GM23338 (cell line): ENCODE results near the gene TIMM21. TPM values are rescaled to one million over a fixed set of nuclear protein-coding genes. Genes with fewer than 3 reads are reported as not detected.

Experiments
- ATAC-seq: fragments of 200-7000 bp; cut with Tn5 transposase; 3 replicates; pipeline ENCODE4 v1.9.1; 2020
- DNase-seq: peaks from one replicate; pipeline ENCODE4 v3.0.0-alpha.2; 2015; ENCODE audit warnings: low spot score
- H2AFZ ChIP-seq: fragments of 200-600 bp; sonication (generic); 2 replicates; pipeline ENCODE4 v1.8.0; 2016; ENCODE audit warnings: antibody characterized with exemption, mild to moderate bottlenecking, moderate library complexity
- H3F3A ChIP-seq: fragments of 200-600 bp; sonication (generic); replicated peaks from 2 replicates; pipeline ENCODE4 v1.8.0; 2017; ENCODE audit warnings: antibody characterized with exemption, mixed run types, low read depth
- H3K27ac ChIP-seq: fragments of 200-600 bp; sonication (generic); 2 replicates; pipeline ENCODE4 v1.6.1; 2016; ENCODE audit warnings: low read depth
- H3K27me3 ChIP-seq: fragments of 200-600 bp; sonication (generic); 2 replicates; pipeline ENCODE4 v1.8.0; 2016; ENCODE audit warnings: mild to moderate bottlenecking, mixed run types, moderate library complexity; ENCODE audit not compliant: insufficient read depth
- H3K36me3 ChIP-seq: fragments of 200-600 bp; sonication (generic); 2 replicates; pipeline ENCODE4 v1.8.0; 2016; ENCODE audit warnings: mild to moderate bottlenecking; ENCODE audit not compliant: insufficient read depth
- H3K4me1 ChIP-seq: fragments of 200-600 bp; sonication (generic); 2 replicates; pipeline ENCODE4 v1.8.0; 2016; ENCODE audit warnings: mild to moderate bottlenecking, moderate library complexity; ENCODE audit not compliant: insufficient read depth
- H3K4me2 ChIP-seq: fragments of 200-600 bp; sonication (generic); 2 replicates; pipeline ENCODE4 v1.7.1; 2017; ENCODE audit warnings: mixed run types
- H3K4me3 ChIP-seq: fragments of 200-600 bp; sonication (generic); 2 replicates; pipeline ENCODE4 v1.6.1; 2016; ENCODE audit warnings: mixed run types
- H3K79me2 ChIP-seq: fragments of 200-600 bp; sonication (generic); replicated peaks from 2 replicates; pipeline ENCODE4 v1.8.0; 2017; ENCODE audit warnings: mild to moderate bottlenecking; ENCODE audit not compliant: insufficient read depth
- H3K9me2 ChIP-seq: fragments of 200-600 bp; sonication (generic); 2 replicates; pipeline ENCODE4 v1.8.0; 2017; ENCODE audit not compliant: insufficient read depth
- H4K20me1 ChIP-seq: fragments of 200-600 bp; sonication (generic); replicated peaks from 2 replicates; pipeline ENCODE4 v1.8.0; 2017; ENCODE audit warnings: mild to moderate bottlenecking; ENCODE audit not compliant: insufficient read depth
- H3K27ac Mint-ChIP-seq: 2 replicates; pipeline ENCODE4 v1.8.0; 2020; ENCODE audit warnings: inconsistent platforms, mild to moderate bottlenecking, moderate library complexity, mixed read lengths
- H3K27me3 Mint-ChIP-seq: 3 replicates; pipeline ENCODE4 v1.8.0; 2022; ENCODE audit warnings: low read depth, mild to moderate bottlenecking, moderate library complexity, mixed read lengths, inconsistent platforms; ENCODE audit not compliant: insufficient read depth, poor library complexity
- H3K36me3 Mint-ChIP-seq: 3 replicates; pipeline ENCODE4 v1.8.0; 2021; ENCODE audit warnings: low read depth, mild to moderate bottlenecking, inconsistent platforms, moderate library complexity, mixed read lengths
- H3K4me1 Mint-ChIP-seq: 3 replicates; pipeline ENCODE4 v1.8.0; 2020; ENCODE audit warnings: mild to moderate bottlenecking, inconsistent platforms, mixed read lengths
- H3K4me3 Mint-ChIP-seq: 3 replicates; pipeline ENCODE4 v1.8.0; 2021; ENCODE audit warnings: moderate library complexity, mild to moderate bottlenecking, inconsistent platforms, mixed read lengths
- H3K9me3 Mint-ChIP-seq: 3 replicates; pipeline ENCODE4 v1.8.0; 2020; ENCODE audit warnings: moderate library complexity, mild to moderate bottlenecking, inconsistent platforms, mixed read lengths
- CREB1 ChIP-seq: fragments of 250-450 bp; sonication (Bioruptor Pico); IDR thresholded peaks from 2 replicates; pipeline ENCODE4 v1.5.0; 2020; ENCODE audit warnings: low read depth, mild to moderate bottlenecking, moderate library complexity
- CTCF ChIP-seq, 2 experiments: fragments of 200-600 bp in 1 of 2; sonication (generic) in 1 of 2; conservative IDR thresholded peaks; 2 replicates each; pipeline versions ENCODE4 v1.5.1 to v1.6.1; 2016 to 2017; ENCODE audit warnings: antibody characterized with exemption in 2 of 2, low read depth in 2 of 2, mild to moderate bottlenecking in 2 of 2, moderate library complexity in 1 of 2
- ETS1 ChIP-seq: IDR thresholded peaks from 2 replicates; pipeline ENCODE4 v1.6.1; 2016; ENCODE audit warnings: antibody characterized with exemption
- EZH2 ChIP-seq: fragments of 200-600 bp; sonication (generic); IDR thresholded peaks from one replicate; pipeline ENCODE4 v1.8.0; 2017; ENCODE audit warnings: antibody characterized with exemption, mild to moderate bottlenecking, low read depth; ENCODE audit not compliant: unreplicated experiment
- EZH2phosphoT487 ChIP-seq: fragments of 200-600 bp; sonication (generic); IDR thresholded peaks from one replicate; pipeline ENCODE4 v1.8.1; 2018; ENCODE audit warnings: antibody characterized with exemption; ENCODE audit not compliant: unreplicated experiment
- JUNB ChIP-seq: IDR thresholded peaks from one replicate; pipeline ENCODE4 v1.6.1; 2016; ENCODE audit warnings: antibody characterized with exemption; ENCODE audit not compliant: unreplicated experiment
- POLR2AphosphoS5 ChIP-seq: IDR thresholded peaks from 2 replicates; pipeline ENCODE4 v1.6.1; 2016; ENCODE audit warnings: antibody characterized with exemption, low read depth
- STAT1 ChIP-seq: IDR thresholded peaks from one replicate; pipeline ENCODE4 v1.6.1; 2016; ENCODE audit warnings: antibody characterized with exemption; ENCODE audit not compliant: unreplicated experiment
- ZNF114 ChIP-seq: fragments of 250-450 bp; sonication (Bioruptor Pico); IDR thresholded peaks from 2 replicates; pipeline ENCODE4 v1.5.0; 2020; ENCODE audit warnings: mild to moderate bottlenecking, moderate library complexity
- ZNF331 ChIP-seq: fragments of 250-450 bp; sonication (Bioruptor Pico); IDR thresholded peaks from 2 replicates; pipeline ENCODE4 v1.5.0; 2020; ENCODE audit warnings: low read depth, mild to moderate bottlenecking, moderate library complexity
- ZNF462 ChIP-seq: fragments of 250-450 bp; sonication (Bioruptor Pico); IDR thresholded peaks from 2 replicates; pipeline ENCODE4 v1.5.0; 2020; ENCODE audit warnings: mild to moderate bottlenecking, moderate library complexity
- polyA plus RNA-seq: library from polyadenylated mRNA; unstranded; fragments of >200 nt; fragmentation: Nextera tagmentation; extraction: Ambion mirVana; gene quantifications from 2 replicates; pipeline ENCODE4 v1.2.1, GENCODE V29; 2016
- total RNA-seq: library from RNA; depleted of rRNA; stranded (reverse); fragments of >200 nt; shearing (Covaris generic); gene quantifications from 2 replicates; pipeline ENCODE4 v1.2.3, GENCODE V29; 2014

Gene TIMM21
- total and polyA plus RNA-seq, 2 experiments from 2014 or later: 49.2 to 97.6 TPM

- H3K4me1 Mint-ChIP-seq: no peaks in the 10 kb centered on the region
Observed at GRCh38 chr18:74166386-74166785, 18.1 kb downstream of the TIMM21 start.

GRCh38 chr18:74171910-74172606 is 23.7 kb downstream of the TIMM21 start:
- H3K9me3 Mint-ChIP-seq: no peaks in the 10 kb centered on the region
- peaks cover 12% of the 10 kb centered on the region for H3K27me3 Mint-ChIP-seq
- Histone ChIP-seq H3K79me2 (no peaks in the 10 kb centered on the region), H3K4me3 (no peak overlapping the region), H3K27ac (no peak overlapping the region), H4K20me1 (no peaks in the 10 kb centered on the region), H2AFZ (peak overlapping the region; percentile 76; the same call in 1 of the 2 replicates), H3K9me2 (no peaks in the 10 kb centered on the region), H3K4me2 (no peak overlapping the region), H3K36me3 (no peaks in the 10 kb centered on the region), H3K4me1 (no peaks in the 10 kb centered on the region), H3K27me3 (no peaks in the 10 kb centered on the region), H3F3A (no peaks in the 10 kb centered on the region)
- H3K27ac Mint-ChIP-seq: no peak overlapping the region
- DNase-seq: no peak
- no peak for ATAC-seq
- H3K4me3 Mint-ChIP-seq: no peak overlapping the region
- H3K4me1 Mint-ChIP-seq: no peaks in the 10 kb centered on the region
- H3K36me3 Mint-ChIP-seq: no peaks in the 10 kb centered on the region
- TF ChIP-seq CREB1 (CRISPR knock-in tag) (no peak), EZH2 (no peak), CTCF (conservative IDR thresholded peaks at IDR 0.05; ENCODE audit: low read depth in 2 of 2) (no peak), EZH2phosphoT487 (no peak), STAT1 (no peak), ZNF462 (no peak), JUNB (no peak), ZNF114 (no peak), ZNF331 (CRISPR knock-in tag) (no peak)

More at GRCh38 chr18:74166386-74166785, 18.1 kb downstream of the TIMM21 start:
- H3K9me2 ChIP-seq: no peaks in the 10 kb centered on the region
- ATAC-seq (no peak), DNase-seq (no peak)
- no peaks in the 10 kb centered on the region for H3K79me2 ChIP-seq
- H3K27me3 ChIP-seq: no peaks in the 10 kb centered on the region
- no peak overlapping the region for H3K4me2 ChIP-seq
- no peak overlapping the region for H2AFZ ChIP-seq
- TF ChIP-seq ETS1 (no peak), POLR2AphosphoS5 (no peak)
- no peaks in the 10 kb centered on the region for H3F3A ChIP-seq
- no peaks in the 10 kb centered on the region for H3K4me1 ChIP-seq
- peaks cover 7% of the 10 kb centered on the region for H3K27me3 Mint-ChIP-seq
- H3K27ac ChIP-seq: no peak overlapping the region
- no peaks in the 10 kb centered on the region for H4K20me1 ChIP-seq
- no peak overlapping the region for H3K27ac Mint-ChIP-seq
- H3K4me3 ChIP-seq: no peak overlapping the region
- no peaks in the 10 kb centered on the region; the same call in 1 of the 3 replicates for H3K9me3 Mint-ChIP-seq
- H3K4me3 Mint-ChIP-seq: no peak overlapping the region
- no peaks in the 10 kb centered on the region for H3K36me3 Mint-ChIP-seq
- no peaks in the 10 kb centered on the region for H3K36me3 ChIP-seq
